Measurements from ENCODE around the gene ARL6.
A peak's percentile ranks its signal among the peaks of the same experiment; 100 is the strongest.

Gene ARL6

DNA sequence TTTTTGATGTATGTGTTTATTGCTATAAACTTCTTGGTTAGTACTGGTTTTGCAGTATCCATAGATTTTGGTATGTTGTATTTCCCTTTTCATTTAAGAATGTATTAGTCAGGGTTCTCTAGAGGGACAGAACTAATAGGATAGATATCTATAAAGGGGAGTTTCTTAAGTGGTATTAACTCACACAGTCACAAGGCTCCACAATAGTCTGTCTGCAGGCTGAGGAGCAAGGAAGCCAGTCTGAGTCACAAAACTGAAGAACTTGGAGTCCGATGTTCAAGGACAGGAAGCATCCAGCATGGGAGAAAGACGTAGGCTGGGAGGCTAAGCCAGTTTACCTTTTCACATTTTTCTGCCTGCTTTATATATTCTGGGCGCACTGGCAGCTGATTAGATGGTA, 8.4 kb downstream of the ARL6 start:
- Histone ChIP-seq H3K4me1 (ENCODE audit: insufficient read depth, low read length) (no peaks in the 10 kb centered on the region; the same call in 1 of the 2 replicates), H3K27me3 (ENCODE audit: insufficient read depth, low read length) (no peaks in the 10 kb centered on the region), H3K36me3 (ENCODE audit: insufficient read depth, low read length) (peaks cover 22% of the 10 kb centered on the region), H3K4me3 (ENCODE audit: low read length) (no peak overlapping the region), H3K9me3 (ENCODE audit: insufficient read depth, low read depth, low read length) (no peaks in the 10 kb centered on the region), H3K27ac (ENCODE audit: low read depth, low read length) (no peak overlapping the region), H3K9ac (ENCODE audit: low read depth, low read length) (no peak overlapping the region)
- WGBS, result 97% methylated on average over 3 of the region's 3 CpGs

DNA sequence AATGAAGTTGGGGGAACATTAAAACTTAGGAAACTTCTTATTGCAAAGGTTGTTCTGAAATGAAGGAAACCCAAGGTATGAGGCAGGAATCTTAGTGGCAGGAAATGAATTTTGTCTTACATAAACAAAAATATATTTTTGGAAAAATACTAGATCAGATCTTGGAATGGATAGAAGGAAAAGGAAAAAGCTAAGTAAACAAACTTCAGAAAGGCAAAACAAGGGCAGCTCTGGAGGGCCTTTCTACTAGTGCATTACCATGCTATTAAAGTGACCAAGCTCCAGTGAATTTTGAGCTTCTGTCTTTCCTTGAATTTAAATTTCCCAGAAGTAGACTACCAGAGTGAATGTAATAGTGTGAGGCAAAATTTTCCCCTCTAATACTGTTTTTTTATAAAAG, 13.6 kb downstream of the ARL6 start:
- H3K9ac ChIP-seq (ENCODE audit: low read depth, low read length), result no peak overlapping the region
- H3K9me3 ChIP-seq (ENCODE audit: insufficient read depth, low read depth, low read length), result no peaks in the 10 kb centered on the region
- no peaks in the 10 kb centered on the region; the same call in 1 of the 2 replicates for H3K4me1 ChIP-seq (ENCODE audit: insufficient read depth, low read length)
- H3K27me3 ChIP-seq (ENCODE audit: insufficient read depth, low read length), result no peaks in the 10 kb centered on the region
- no peak overlapping the region for H3K27ac ChIP-seq (ENCODE audit: low read depth, low read length)
- no peak overlapping the region for H3K4me3 ChIP-seq (ENCODE audit: low read length)
- 0 out of 2 replicates have a peak, but pooled peaks cover 7% of the 10 kb centered on the region for H3K36me3 ChIP-seq (ENCODE audit: insufficient read depth, low read length)

DNA sequence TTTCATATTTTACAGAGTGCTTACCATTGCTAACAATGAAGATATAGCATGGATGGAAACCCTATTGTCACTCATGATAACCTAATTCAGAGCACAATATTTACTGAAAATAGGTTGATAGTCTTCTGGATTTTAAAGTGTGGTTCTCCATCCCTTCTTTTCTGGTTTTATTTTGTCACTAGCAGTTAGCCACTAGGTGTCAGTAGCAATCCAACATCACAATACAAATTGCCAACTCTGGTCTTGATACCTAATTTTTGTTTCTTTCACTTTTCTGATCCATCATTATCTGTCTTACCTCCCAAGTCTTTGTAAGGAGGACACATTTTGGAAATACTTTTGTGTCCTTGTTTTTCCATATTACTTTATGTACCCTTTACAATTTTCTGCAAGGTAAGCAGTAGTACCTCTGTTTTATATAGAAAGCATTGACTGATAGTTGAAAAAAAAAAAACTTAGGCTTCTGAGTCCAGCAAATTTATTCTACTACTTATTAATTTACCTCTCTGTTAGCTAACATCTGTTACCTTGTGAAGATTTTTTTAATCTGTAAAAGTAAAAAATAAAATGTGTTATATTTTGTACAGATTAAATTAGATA, 29.0 kb downstream of the ARL6 start:
- H3K27ac ChIP-seq (ENCODE audit: low read depth, low read length), result no peak overlapping the region
- H3K36me3 ChIP-seq (ENCODE audit: insufficient read depth, low read length), result peaks cover 2% of the 10 kb centered on the region; the same call in 1 of the 2 replicates
- H3K4me3 ChIP-seq (ENCODE audit: low read length), result no peak overlapping the region
- no peaks in the 10 kb centered on the region for H3K9me3 ChIP-seq (ENCODE audit: insufficient read depth, low read depth, low read length)
- no peaks in the 10 kb centered on the region for H3K4me1 ChIP-seq (ENCODE audit: insufficient read depth, low read length)
- H3K9ac ChIP-seq (ENCODE audit: low read depth, low read length), result no peak overlapping the region
- H3K27me3 ChIP-seq (ENCODE audit: insufficient read depth, low read length), result no peaks in the 10 kb centered on the region

DNA sequence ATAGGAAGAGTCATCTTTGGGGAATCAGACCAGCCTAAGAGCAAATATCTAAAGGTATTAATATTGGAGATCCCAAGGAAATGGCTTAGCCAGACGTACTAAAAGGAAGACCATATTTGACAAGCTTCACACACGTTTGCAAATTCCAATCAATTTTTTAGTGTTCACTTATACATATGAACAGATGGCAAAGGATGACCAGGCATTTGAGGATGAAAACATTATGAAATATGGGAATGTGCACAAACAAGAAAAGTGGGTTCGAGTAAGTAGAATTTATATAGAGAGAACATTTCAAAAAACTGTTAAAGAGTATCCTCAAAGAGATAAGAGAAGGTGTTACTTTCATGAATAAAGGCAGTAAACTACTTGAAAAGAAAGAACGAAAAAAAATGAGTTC, 31.4 kb downstream of the ARL6 start:
- Histone ChIP-seq H3K36me3 (ENCODE audit: insufficient read depth, low read length) (peaks cover 1% of the 10 kb centered on the region; the same call in 1 of the 2 replicates), H3K27me3 (ENCODE audit: insufficient read depth, low read length) (no peaks in the 10 kb centered on the region), H3K4me3 (ENCODE audit: low read length) (no peak overlapping the region), H3K9me3 (ENCODE audit: insufficient read depth, low read depth, low read length) (no peaks in the 10 kb centered on the region), H3K27ac (ENCODE audit: low read depth, low read length) (no peak overlapping the region), H3K9ac (ENCODE audit: low read depth, low read length) (no peak overlapping the region), H3K4me1 (ENCODE audit: insufficient read depth, low read length) (no peaks in the 10 kb centered on the region)
- 97% methylated on average over 4 of the region's 4 CpGs for WGBS

DNA sequence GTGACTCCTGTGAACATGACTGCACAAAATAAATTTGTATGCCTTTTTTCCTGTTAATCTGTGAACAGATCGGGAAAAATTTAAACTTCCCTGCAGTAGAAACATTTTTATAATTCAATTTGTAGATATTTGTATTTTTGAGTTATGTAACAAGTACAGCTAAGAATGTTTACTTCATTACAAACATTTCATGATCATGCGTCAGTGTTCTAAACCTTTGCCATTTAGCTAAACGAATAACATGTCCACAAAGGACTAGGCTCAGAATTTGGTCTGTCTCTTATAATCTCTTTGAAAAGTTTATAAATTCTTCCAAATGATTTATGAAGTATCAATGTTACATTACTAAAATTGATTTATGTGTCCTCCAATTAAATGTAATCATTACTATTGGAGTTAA, 39.9 kb downstream of the ARL6 start:
- 91% methylated on average over 2 of the region's 3 CpGs for WGBS
- H3K27me3 ChIP-seq (ENCODE audit: insufficient read depth, low read length), result no peaks in the 10 kb centered on the region
- no peak overlapping the region for H3K9ac ChIP-seq (ENCODE audit: low read depth, low read length)
- H3K4me3 ChIP-seq (ENCODE audit: low read length), result no peak overlapping the region
- H3K27ac ChIP-seq (ENCODE audit: low read depth, low read length), result no peak overlapping the region
- no peaks in the 10 kb centered on the region for H3K36me3 ChIP-seq (ENCODE audit: insufficient read depth, low read length)
- no peaks in the 10 kb centered on the region for H3K9me3 ChIP-seq (ENCODE audit: insufficient read depth, low read depth, low read length)
- H3K4me1 ChIP-seq (ENCODE audit: insufficient read depth, low read length), result no peaks in the 10 kb centered on the region

DNA sequence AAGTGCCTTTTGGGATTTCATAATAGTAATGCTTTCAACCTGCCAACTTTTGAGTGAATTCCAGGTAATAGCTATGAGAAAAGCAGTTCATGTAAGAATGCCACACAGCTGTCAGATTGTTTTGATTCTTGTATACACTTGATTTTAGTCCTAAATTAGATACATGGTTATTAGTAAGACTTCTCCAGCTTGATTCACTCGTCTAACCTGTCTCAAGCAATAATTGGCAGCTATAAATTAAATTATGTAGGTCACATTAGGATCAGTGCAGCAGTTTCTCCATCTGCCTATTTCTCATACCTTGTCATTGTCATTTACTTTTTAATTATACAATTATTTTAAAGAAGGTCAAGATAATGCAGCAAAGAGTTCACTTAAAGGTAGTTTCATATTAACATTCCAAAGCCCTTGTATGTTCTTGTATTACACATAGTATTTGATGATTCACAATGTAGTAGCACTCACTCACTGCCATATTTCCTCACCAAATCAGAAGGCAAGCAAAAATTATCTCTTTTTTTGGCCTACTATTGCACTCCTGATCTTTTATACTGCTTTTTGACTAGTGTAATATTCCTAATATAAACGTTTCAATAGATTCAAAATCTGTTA, 46.3 kb downstream of the ARL6 start:
- Histone ChIP-seq H3K9me3 (ENCODE audit: insufficient read depth, low read depth, low read length) (no peaks in the 10 kb centered on the region), H3K9ac (ENCODE audit: low read depth, low read length) (no peak overlapping the region)
- WGBS, result 100% methylated on average over 1 of the region's 2 CpGs

DNA sequence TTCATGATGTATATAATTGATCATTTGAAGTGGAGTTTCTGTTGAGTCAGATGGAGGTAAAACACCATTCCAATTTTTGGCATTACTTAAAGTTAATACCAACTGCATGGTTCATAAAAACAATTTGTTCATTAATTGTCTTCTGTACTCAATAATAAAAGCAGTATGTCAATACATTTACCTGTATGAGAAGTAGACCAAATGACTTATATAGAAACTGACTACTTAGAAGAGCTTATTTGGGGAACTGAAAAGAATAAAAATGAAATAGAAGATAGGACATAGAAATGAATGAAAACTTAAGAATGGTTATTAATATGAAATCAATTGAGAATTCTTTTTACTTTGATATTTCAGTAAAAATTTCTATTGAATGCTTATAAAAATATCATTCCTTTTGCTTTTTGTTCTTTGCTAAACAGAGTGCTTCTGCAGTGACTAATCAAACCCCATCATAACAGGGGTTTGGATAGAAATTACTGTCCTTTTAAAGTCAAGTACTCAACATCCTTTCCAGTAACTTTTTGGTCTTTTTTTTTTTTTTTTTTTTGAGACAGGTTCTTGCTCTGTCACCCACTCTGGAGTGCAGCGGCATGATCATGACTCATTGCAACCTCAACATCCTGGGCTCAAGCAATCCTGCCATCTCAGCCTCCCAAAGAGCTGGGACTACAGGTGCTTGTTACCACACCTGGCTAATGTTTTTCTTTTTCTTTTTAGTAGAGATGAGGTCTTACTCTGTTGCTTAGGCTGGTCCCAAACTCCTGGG, 50.8 kb downstream of the ARL6 start:
- Histone ChIP-seq H3K4me3 (ENCODE audit: low read length) (no peak overlapping the region), H3K27ac (ENCODE audit: low read depth, low read length) (no peak overlapping the region)

More for the DNA sequence above, 46.3 kb downstream of the ARL6 start:
- Histone ChIP-seq H3K4me3 (ENCODE audit: low read length) (no peak overlapping the region), H3K27me3 (ENCODE audit: insufficient read depth, low read length) (no peaks in the 10 kb centered on the region), H3K27ac (ENCODE audit: low read depth, low read length) (no peak overlapping the region), H3K36me3 (ENCODE audit: insufficient read depth, low read length) (no peaks in the 10 kb centered on the region), H3K4me1 (ENCODE audit: insufficient read depth, low read length) (no peaks in the 10 kb centered on the region)

DNA sequence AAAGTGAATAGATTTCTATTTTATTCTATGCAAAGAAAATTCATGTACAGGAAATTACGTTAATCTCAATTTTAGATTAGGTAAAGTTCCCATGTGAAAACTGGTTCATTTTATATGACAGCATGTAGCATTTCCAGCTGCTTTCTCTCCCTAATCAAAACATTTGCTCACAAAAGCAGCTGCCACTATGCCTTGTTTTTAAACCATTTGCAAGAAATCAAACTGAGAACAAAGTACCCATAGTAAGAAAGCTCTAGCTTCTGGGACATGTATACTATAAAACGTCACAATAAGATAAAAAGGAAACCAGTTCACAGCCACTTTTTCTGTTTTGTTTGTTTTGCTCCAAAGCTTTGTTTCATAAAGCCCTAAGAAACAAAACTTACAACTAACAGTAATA, 52.3 kb downstream of the ARL6 start:
- peaks cover 18% of the 10 kb centered on the region for H3K27me3 ChIP-seq (ENCODE audit: insufficient read depth, low read length)

More for the DNA sequence above, 50.8 kb downstream of the ARL6 start:
- H3K36me3 ChIP-seq (ENCODE audit: insufficient read depth, low read length), result no peaks in the 10 kb centered on the region
- peaks cover 3% of the 10 kb centered on the region; the same call in 1 of the 2 replicates for H3K4me1 ChIP-seq (ENCODE audit: insufficient read depth, low read length)
- no peaks in the 10 kb centered on the region for H3K9me3 ChIP-seq (ENCODE audit: insufficient read depth, low read depth, low read length)
- H3K27me3 ChIP-seq (ENCODE audit: insufficient read depth, low read length), result peaks cover 5% of the 10 kb centered on the region
- 0% methylated on average over 1 of the region's 1 CpG for WGBS
- H3K9ac ChIP-seq (ENCODE audit: low read depth, low read length), result no peak overlapping the region

DNA sequence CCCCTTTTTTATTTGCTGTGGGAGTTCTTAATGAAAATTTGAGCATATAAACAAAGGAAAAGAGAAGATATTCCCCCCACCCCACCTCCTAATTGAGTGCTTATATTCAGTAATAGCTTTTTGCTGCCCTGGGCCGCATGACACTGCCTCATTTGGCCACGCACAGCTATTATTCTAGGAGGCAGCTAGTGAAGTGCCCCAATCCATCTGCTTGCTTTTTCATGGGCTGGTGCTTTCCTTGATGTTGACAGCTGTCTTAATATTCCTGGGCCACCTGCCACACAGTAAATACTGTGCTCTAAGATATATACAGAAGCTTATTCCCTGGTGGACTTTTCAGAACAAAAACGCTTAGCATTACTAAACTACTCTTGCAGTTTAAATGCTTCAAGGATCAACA, 53.4 kb downstream of the ARL6 start:
- Histone ChIP-seq H3K9ac (ENCODE audit: low read depth, low read length) (no peak overlapping the region), H3K9me3 (ENCODE audit: insufficient read depth, low read depth, low read length) (no peaks in the 10 kb centered on the region), H3K4me1 (ENCODE audit: insufficient read depth, low read length) (peaks cover 6% of the 10 kb centered on the region), H3K4me3 (ENCODE audit: low read length) (no peak overlapping the region), H3K27me3 (ENCODE audit: insufficient read depth, low read length) (peaks cover 27% of the 10 kb centered on the region), H3K27ac (ENCODE audit: low read depth, low read length) (no peak overlapping the region), H3K36me3 (ENCODE audit: insufficient read depth, low read length) (no peaks in the 10 kb centered on the region)
- 84% methylated on average over 3 of the region's 3 CpGs for WGBS

More for the DNA sequence above, 52.3 kb downstream of the ARL6 start:
- Histone ChIP-seq H3K27ac (ENCODE audit: low read depth, low read length) (no peak overlapping the region), H3K4me3 (ENCODE audit: low read length) (no peak overlapping the region), H3K9ac (ENCODE audit: low read depth, low read length) (no peak overlapping the region), H3K9me3 (ENCODE audit: insufficient read depth, low read depth, low read length) (no peaks in the 10 kb centered on the region), H3K36me3 (ENCODE audit: insufficient read depth, low read length) (no peaks in the 10 kb centered on the region), H3K4me1 (ENCODE audit: insufficient read depth, low read length) (peaks cover 3% of the 10 kb centered on the region; the same call in 1 of the 2 replicates)
- 95% methylated on average over 1 of the region's 2 CpGs for WGBS

DNA sequence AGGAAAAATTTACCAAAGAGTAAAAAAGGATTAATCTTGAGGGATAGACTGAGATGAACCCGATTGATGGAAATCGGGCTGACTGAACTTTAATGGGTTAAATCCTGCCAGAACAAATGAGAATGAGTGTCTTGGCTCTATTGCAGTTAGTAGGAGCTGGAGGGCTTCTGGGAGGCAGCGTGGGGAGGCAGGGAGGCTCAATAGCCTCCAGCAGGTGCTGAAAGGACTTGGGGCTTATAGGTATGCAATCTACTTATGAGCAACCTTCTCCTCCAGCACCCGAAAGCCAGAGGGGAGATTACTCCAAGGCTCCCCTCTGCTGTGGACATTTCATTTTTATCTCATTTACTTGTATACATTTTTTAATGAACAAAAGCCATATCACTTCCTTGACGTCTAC, 56.2 kb downstream of the ARL6 start:
- peaks cover 35% of the 10 kb centered on the region for H3K27me3 ChIP-seq (ENCODE audit: insufficient read depth, low read length)
- H3K36me3 ChIP-seq (ENCODE audit: insufficient read depth, low read length), result no peaks in the 10 kb centered on the region
- 89% methylated on average over 5 of the region's 5 CpGs for WGBS
- no peaks in the 10 kb centered on the region for H3K9me3 ChIP-seq (ENCODE audit: insufficient read depth, low read depth, low read length)
- peaks cover 9% of the 10 kb centered on the region for H3K4me1 ChIP-seq (ENCODE audit: insufficient read depth, low read length)
- peak overlapping the region; percentile 93 for H3K4me3 ChIP-seq (ENCODE audit: low read length)
- no peak overlapping the region for H3K27ac ChIP-seq (ENCODE audit: low read depth, low read length)
- H3K9ac ChIP-seq (ENCODE audit: low read depth, low read length), result no peak overlapping the region

DNA sequence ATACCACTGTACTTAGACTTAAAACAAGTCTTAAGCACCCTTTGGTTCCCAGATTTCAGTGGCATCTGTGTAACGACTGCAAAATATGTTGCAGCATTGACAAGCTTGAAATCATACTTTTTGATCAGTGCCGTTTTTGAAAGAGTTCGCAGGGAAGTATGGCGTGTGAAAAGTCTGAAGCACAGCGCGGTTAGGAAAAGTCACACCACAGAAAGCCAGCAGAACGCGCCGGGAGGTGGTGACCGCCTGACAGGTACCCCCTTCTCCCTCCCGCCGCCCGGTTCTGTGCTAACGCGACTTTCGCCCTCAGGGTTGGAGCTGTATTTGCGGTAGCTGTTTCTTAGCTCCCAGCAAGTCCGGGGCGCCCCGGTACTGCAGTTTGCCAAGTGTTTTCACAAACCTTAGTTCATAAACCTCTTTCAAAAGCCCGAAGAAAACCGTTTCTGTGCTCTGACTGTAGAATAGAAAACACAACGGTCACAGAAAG, 56.8 kb downstream of the ARL6 start:
- 3% methylated on average over 23 of the region's 23 CpGs for WGBS
- H3K36me3 ChIP-seq (ENCODE audit: insufficient read depth, low read length), result no peaks in the 10 kb centered on the region
- no peaks in the 10 kb centered on the region for H3K9me3 ChIP-seq (ENCODE audit: insufficient read depth, low read depth, low read length)
- H3K27ac ChIP-seq (ENCODE audit: low read depth, low read length), result no peak overlapping the region
- peaks cover 35% of the 10 kb centered on the region for H3K27me3 ChIP-seq (ENCODE audit: insufficient read depth, low read length)
- peaks cover 9% of the 10 kb centered on the region for H3K4me1 ChIP-seq (ENCODE audit: insufficient read depth, low read length)
- peak overlapping the region; percentile 93 for H3K4me3 ChIP-seq (ENCODE audit: low read length)
- H3K9ac ChIP-seq (ENCODE audit: low read depth, low read length), result peak overlapping the region; percentile 52

All from HUES64 (cell line).